Erythroblast (primary cell): ENCODE data around the gene TBCE.
"Not testable (repeated sequence)": the region's sequence is repeated elsewhere in the genome, so short reads cannot be mapped to it uniquely, and the experiment has no call there.

Experiments
- DNase-seq, 2 experiments: peaks; one replicate each; lab custom pipeline; 2025; lab: John Stamatoyannopoulos, UW
- GATA1 ChIP-seq: IDR thresholded peaks from 2 replicates; pipeline ENCODE4 v1.6.1; 2011; ENCODE audit warnings: low read depth, mild to moderate bottlenecking, control low read depth, low read length, moderate library complexity
- POLR2A ChIP-seq: IDR thresholded peaks from 2 replicates; pipeline ENCODE4 v1.6.1; 2011; ENCODE audit warnings: mild to moderate bottlenecking, low read length

Gene TBCE

DNA sequence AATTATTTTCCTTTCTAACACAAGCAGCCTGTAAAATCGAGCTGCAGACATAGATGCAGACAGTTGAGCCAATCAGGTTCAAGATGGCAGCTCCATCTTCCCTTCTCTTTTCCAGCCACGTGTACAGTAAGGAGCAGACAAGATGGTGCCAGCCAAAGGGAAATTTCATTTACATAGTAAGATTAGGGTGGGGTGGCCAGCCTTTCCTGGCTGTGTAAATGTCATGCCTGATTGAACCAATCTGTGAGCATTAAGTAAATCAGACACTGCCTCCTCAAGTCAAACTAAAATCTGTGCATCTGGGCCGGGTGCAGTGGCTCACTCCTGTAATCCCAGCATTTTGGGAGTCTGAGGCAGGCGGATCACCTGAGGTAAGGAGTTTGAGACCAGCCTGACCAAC is 60.2 kb downstream of the TBCE start:
- no peak for TF ChIP-seq POLR2A
- no peak for TF ChIP-seq GATA1
- DNase-seq: no peak

DNA sequence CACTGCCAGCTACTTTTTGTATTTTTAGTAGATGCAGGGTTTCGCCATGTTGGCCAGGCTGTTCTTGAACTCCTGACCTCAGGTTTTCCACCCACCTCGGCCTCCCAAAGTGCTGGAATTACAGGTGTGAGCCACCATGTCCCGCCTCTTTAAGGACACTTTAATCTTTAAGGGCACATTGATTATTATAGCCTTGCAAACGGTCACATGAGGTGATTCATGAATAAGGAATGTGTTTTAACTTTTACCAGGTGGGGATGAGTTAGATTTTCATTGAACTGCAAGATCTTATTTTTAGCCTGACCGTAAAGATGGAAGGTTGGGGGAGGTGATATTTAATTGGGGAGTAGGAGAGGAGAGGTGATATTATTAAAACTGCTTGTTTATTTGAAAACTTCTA is 61.9 kb downstream of the TBCE start:
- TF ChIP-seq POLR2A (no peak), GATA1 (no peak)
- no peak for DNase-seq

DNA sequence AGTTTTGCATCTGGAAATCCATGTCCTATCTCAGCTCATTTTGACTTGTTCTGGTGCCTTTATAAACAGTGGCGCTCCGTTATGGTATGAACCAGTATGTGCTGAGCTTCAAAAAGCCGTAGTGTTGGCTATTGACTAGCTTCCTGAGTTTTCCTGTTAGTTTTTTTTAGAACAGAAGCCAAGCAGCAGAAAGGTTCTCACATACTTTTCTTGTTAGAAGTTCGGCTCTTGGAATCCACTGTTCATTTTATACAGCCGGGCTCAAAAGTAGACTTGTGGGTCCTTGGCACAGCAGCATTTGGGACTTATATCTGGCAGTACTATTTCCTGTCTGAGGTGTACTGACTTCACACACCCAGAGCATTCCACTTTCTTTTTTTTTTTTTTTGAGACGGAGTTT is 63.8 kb downstream of the TBCE start:
- no peak for DNase-seq
- TF ChIP-seq GATA1 (no peak), POLR2A (no peak)

DNA sequence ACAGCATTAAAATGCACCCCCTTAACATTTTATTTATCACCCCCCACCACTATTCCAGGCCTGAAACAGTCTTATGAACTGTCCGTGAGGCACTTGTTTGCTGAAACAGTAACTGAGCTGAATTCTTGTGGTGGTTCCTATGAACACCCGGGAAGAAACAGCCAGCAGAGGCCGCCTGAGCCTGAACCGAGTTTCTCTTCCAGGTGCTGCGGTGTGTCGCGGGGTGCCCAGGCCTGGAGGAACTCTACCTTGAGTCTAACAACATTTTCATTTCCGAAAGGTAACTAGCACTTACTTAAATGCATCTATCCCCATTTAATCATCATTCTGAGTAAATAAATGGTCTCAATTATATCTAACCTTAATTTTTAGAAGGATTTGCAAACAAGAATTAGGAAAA is 66.8 kb downstream of the TBCE start:
- no peak for TF ChIP-seq GATA1
- no peak for TF ChIP-seq POLR2A
- no peak for DNase-seq

DNA sequence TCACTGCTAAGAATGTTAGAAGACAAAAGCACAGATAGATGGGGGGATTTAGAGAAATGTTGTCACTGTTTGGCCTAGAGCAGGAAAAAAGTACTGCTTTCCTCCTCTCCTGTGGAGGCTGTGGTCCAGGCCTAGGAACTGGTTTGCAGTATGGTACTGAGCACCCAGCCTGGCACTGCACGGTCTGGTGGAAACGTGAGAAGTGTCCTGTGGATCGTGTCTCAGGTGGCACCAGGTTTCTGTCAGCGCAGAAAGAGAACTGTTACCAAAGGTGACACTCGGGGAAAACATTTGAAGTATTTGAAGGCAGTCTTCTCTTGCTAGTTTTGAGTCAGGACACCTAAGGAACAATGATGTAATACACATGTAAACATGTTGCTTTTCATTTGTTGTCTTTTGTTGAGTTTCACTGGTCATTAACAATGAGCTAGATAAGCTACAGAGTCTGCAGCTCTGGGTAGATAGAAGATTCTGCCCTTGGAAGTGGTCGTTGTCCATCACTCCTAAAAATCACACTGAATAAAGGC is 74.0 kb downstream of the TBCE start:
- TF ChIP-seq POLR2A: no peak
- TF ChIP-seq GATA1: no peak
- no peak for DNase-seq

DNA sequence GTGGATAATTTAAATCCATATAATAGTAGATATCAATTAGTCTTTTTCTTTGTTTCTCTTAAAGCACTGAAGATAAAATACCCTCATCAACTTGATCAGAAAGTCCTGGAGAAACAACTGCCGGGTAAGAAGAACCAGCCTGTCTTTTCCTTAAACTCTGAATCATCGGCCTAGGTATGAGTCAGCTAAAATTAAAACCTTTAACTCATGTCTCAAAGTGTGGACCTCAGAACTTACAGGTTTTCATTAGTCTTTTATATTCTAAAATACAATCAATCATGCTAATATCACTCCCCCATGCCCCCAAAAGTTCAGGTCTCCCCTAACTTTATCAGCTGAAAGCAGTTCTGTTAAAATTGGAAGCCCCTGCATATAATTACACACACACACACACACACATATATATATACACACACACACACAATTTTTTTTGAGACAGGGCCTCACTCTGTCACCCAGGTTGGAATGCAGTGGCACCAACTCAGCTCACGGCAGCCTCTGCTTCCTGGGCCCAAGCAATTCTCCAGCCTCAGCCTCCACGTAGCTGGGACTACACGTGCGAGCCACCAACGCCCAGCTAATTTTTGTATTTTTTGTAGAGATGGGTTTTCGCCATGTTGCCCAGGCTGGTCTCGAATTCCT is 75.7 kb downstream of the TBCE start:
- DNase-seq: peak; percentile 55 to 76

DNA sequence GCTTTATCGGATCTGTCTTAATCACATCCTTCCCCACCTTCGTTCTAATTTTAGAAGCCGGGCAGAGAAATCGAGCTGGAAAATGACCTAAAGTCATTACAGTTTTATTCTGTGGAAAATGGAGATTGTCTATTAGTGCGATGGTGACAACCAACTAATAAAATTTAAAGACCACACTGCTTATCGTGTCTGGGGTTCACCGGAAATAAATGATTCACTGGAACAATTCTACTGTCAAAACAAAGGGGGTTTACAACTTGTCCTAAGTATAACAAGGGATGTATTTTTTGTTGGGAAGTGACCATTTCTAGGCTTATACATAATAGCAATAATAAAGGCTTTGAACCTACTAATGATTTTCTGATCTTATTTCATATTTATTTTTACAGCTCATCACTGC is 81.4 kb downstream of the TBCE start:
- DNase-seq: no peak
- TF ChIP-seq POLR2A: no peak
- no peak for TF ChIP-seq GATA1

More for the DNA sequence above, 75.7 kb downstream of the TBCE start:
- TF ChIP-seq GATA1 (no peak), POLR2A (no peak)

DNA sequence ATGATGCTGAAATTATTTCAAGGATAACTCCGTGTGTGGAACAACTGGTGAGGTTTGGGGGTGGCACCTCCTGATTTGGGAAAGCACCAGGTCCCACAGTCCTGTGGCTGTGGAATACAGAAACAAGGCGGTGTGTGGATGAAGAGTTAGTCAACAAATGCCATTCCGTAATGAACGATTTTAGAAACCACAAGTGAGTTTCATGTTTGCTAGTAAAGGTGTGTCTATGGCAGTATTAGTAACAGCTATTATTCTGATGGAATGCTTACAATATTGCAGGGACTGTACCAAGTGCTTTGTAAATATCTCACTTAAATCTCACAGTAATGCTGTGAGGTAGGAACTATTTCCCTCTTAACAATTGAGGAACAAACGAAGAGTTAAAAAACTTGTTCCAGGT is 83.2 kb downstream of the TBCE start:
- DNase-seq: no peak
- no peak for TF ChIP-seq POLR2A
- no peak for TF ChIP-seq GATA1

DNA sequence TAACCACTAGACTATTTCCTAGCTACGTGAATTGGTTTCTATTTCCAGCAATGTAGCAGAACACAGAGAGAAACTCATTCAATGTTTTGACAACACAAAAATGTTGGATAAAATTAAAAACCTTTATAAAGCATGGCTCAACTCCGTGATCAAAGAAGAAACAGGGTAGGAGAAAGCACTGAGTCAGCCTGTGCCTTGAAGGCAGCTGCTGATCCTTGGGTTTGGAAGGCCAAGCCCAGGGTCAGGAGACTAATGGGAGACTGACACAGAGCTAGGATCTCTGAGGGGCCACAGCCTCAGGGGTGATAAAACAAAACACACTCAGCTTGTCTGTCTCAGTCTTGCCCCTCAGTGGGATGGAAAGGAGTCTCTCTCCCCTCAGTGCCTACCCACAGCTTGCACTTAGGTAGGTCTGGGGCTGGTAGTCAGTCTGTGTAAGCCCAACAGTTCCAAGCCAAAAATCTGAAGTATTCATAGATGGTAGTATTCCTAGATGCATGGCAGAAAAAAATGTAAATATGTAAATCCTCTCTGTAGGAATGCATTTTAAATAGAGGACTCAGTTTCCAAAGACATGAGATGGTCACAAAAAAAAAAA is 83.8 kb downstream of the TBCE start:
- no peak for TF ChIP-seq GATA1

DNA sequence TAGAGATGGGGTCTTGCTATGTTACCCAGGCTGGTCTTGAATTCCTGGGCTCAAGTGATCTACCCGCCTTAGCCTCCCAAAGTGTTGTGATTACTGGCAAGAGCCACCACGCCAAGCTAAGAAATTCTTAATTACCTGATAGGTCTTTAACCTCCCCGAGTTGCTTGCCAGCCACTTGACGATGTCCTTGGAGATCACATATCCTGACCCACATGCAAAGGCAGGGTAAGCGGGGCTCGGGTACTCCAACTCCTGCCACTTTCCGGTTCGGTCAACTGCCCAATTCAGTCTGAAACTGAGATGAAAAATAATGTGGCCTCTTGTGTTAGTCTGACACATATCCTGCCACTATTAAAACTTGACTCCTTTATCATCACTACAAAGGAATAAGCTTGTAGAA is 86.8 kb downstream of the TBCE start:
- DNase-seq: no peak

More for the DNA sequence above, 83.8 kb downstream of the TBCE start:
- peak in 1 of 2 experiments; percentile 31 for DNase-seq

DNA sequence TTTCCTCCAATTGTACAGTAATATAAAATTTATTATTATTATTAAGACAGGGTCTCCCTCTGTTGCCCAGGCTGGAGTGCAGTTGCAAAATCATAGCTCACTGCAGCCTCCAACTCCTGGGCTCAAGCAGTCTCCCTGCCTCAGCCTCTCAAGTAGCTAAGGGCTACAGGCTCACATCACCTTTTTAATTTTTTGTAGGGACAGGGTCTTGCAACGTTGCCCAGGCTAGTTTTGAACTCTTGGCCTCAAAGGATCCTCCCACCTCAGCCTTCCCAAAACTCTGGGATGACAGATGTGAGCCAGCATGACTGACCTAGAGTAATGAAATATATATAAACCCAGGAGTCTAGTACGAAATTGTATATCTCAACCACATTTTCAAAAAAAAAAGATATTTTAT is 87.9 kb downstream of the TBCE start:
- DNase-seq: no peak
- no peak for TF ChIP-seq POLR2A
- TF ChIP-seq GATA1: no peak

More for the DNA sequence above, 86.8 kb downstream of the TBCE start:
- TF ChIP-seq GATA1: no peak
- TF ChIP-seq POLR2A: no peak

DNA sequence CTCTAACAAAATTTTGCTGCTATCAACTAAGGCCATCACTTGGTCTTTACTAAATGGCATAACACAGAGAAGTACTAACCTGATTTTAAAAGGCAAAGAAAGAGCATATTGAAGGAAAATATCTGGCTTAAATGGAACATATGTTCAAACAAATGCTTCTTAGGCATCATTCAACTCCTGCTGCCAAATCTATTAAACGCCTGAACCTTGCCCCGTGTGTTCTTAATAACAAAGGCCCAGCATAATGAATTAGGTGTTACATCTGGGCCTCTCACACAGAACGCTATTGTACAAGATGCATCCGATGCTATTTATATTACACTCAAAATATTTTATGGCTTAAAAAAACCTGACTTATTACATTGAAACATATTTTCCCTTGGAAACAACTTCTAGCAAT is 88.6 kb downstream of the TBCE start:
- TF ChIP-seq POLR2A (no peak), GATA1 (no peak)
- no peak for DNase-seq

DNA sequence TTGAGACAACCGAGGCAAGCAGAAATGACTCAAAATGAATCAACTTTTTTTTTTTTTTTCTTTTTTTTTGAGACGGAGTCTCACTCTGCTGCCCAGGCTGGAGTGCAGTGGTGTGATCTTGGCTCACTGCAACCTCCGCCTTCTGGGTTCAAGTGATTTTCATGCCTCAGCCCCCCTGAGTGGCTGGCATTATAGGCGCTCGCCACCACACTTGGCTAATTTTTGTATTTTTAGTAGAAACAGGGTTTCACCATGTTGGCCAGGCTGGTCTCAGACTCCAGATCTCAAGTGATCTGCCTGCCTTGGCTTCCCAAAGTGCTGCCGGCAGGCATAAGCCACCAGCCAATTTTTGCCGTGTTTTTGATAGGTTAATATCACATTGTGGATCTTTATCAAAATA is 90.6 kb downstream of the TBCE start:
- DNase-seq: not testable (repeated sequence)

DNA sequence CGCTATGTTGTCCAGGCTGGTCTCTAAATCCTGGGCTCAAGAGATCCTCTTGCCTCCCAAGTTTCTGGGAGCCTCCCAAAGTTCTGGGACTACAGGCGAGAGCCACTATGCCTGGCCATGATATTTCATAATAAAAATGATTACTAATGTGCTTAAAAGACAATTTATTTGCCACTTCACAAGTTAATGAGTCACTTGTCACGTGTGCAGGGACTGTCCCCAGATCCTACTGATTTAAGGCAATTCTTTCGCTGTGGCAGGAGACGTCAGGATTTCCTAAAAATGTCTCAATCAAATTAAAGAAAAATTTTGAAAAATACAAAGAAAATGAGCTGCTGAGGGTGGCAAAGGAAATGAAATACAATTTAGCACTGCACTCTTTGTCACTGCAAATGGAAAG is 93.5 kb downstream of the TBCE start:
- TF ChIP-seq POLR2A: no peak
- TF ChIP-seq GATA1: no peak

DNA sequence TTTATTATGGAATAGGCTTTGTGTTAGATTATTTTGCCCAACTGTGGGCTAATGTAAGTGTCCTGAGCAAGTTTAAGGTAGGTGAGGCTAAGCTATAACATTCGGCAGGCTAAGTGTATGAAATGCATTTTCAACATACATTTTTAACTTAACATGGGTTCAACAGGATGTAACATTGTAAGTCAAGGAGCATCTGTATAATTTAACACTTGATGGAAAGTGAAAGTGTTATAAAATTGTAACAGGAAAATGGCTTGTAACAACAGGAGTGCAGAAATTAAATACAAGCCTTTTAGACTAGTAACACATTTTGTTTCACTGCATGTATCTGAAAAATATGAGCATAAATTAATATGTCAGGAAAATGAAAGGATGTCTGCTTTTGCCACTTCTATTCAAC is 94.7 kb downstream of the TBCE start:
- no peak for DNase-seq
- TF ChIP-seq GATA1 (no peak), POLR2A (no peak)

More for the DNA sequence above, 93.5 kb downstream of the TBCE start:
- DNase-seq: no peak

DNA sequence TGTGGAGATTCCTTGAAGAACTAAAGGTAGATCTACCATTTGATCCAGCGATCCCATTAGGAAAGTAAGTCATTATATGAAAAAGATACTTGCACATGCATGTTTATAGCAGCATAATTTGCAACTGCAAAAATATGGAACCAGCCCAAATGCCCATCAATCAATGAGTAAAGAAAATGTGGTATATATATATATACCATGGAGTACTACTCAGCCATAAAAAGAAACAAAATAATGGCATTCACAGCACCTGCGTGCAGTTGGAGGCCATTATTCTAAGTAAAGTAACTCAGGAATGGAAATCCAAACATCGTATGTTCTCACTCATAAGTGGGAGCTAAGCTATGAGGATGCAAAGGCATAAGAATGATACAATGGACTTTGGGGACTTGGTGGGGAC is 95.6 kb downstream of the TBCE start:
- not testable (repeated sequence) for DNase-seq
